AML-193 (cell line): Measurements from ENCODE around the gene COL5A2.

Source experiments
- DNase-seq, 2 experiments: peaks; one replicate each; lab custom pipeline; 2025; lab: John Stamatoyannopoulos, UW

COL5A2 gene

DNA sequence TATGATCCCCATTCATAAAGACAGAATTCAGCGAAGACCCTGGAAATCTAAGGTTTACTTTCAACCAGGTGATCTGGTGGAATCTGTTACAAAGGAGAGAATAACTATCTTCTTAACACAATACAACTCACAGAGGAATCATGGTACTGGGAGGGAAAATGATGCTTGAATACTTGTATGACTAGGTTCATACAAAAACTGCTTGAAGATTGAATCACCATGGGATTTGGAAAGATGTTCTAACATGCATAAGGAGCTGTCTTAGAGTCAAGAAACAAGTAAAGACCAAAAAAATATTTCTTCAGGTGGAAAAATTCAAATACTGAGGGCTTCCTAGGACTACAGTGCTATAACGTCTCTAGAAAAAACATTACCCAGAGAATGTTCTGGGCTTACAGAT is 32.2 kb downstream of the COL5A2 start:
- no peak for DNase-seq

- no peak for DNase-seq
Measured at GRCh38 chr2:189146553-189146952, 33.0 kb downstream of the COL5A2 start.

DNA sequence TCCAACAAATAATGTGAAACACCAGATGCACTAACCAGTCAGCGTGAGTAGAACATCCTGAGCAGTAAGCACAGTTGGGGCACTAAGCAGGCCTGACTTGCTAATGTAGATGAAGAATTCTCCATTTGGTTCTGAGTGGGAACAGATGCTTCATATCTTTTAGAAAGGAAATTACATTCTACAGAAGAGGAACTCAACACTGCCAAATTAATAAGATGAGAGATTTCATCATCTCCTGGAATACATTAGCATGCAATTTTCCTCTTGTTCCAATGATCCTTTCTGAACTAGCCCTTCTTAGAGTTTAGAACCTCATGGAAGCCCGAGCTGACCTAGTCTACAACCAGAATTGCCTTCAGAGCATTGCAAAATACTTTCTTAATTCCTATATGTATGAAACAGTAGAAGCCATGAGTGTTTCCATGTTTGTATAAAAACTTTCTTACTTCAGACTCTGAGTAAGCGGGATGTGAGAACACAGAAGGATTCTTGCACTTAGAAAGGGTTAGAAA is 34.8 kb downstream of the COL5A2 start:
- DNase-seq = no peak

DNA sequence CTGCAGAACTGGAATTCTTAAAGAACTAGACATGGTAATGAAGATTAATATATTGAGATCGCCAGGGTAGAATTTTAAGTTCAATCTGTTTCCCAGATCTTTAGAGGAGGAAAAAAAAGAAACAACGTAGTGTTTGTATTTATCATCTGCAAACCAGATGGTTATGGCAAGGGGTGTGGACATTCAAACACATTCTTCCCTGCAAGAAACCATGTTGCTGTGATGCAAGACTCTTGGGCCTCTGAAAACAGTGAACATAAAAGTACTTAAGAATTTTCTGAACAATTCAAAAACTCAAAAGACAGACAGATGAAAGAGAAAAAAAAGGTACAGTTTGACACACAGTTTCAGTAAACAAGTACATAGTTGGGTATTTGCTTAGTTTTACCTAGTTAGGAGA is 35.6 kb downstream of the COL5A2 start:
- DNase-seq = no peak

- peak; percentile 58 for DNase-seq
Measured at GRCh38 chr2:189142893-189143759, 36.4 kb downstream of the COL5A2 start.

DNA sequence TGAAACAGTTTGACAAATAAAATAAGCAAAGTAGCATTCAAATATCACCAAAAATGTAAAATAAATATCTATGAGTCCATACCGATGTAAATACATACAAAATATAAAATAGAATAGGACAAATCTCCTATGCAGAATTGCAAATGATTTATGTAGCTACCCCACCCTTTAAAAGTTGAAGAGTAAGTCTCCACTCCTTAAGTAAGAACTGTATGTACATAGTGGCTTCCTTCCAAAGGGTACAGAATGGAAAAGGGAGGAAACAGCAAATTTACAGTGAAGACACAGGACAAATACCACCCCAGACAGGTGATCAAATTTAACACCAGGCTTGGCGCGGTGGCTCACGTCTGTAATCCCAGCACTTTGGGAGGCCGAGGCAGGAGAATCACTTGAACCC is 40.8 kb downstream of the COL5A2 start:
- no peak for DNase-seq

DNA sequence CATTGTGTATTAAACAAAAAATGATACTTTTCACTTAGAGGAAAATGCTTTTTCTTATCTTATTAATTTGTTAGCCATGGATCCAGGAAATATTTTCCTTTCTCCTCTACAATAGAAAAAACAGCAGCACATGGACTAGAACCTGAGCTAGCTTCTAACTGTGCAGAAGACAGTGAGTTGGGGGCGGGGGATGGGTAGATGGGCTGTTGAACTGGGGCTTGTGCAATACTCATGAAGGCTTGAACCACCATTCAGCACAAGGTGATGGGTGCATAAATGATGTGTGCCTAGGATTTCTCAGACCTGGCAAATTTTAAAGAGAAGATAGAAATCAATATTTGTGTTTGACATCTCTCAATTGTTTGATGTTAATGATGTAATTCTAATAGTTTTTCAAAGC is 42.0 kb downstream of the COL5A2 start:
- no peak for DNase-seq

DNA sequence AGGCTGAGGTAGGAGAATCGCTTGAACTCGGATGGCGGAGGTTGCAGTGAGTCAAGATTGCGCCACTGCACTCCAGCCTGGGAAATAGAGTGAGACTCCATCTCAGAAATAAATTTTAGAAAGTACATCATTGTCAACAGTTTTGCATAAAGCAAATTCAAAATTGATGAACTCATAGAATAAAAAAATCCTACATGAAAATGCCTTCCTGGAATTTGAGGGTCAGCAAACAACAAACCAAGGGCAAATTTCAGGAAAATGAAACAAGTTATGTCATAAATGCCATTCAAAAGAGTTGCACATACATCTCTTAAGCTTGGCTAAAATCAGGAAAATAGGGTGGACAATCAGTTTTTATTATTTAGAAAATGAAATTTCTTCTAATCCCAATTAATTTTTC is 45.1 kb downstream of the COL5A2 start:
- DNase-seq = no peak

DNA sequence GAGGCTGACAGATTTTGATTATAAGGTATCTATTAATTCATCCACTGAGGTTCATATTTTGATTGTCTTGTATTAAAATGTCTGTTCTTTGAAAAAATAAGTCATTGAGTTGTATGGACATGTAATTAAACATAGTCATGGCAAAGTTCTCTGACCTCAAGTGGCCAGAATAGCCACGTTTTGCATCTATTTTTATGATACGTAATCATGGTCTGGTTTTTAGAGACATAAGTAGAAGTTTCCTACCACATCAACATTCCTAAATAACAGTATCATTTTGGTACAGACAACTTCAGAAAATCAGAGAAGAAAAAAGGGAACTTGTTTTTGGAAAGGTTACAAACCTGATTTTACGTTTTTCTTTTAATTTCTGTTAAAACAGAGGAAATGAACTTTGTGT is 47.6 kb downstream of the COL5A2 start:
- no peak for DNase-seq

- DNase-seq = no peak
Measured at GRCh38 chr2:189129971-189130370, 49.6 kb downstream of the COL5A2 start.

DNA sequence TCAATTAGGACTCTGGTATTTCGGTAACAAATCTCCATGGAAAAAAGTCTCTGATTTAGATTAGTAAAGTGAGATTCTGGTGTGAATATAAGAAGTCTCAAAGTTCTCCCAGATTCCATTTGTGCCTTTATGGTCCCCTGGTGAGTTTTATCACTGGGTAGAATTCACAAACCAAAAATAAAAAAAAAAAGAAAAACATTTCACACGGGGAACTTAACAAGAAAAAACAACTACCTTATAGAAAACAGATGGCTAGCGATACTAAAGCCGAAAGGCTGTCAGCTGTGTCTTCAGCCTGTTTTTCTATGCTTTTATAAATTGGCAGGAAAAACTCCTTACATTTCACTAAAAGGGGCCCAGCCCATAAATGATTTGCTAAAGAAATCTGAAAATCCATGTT is 50.6 kb downstream of the COL5A2 start:
- no peak for DNase-seq

- no peak for DNase-seq
Measured at GRCh38 chr2:189127756-189128155, 51.8 kb downstream of the COL5A2 start.

DNA sequence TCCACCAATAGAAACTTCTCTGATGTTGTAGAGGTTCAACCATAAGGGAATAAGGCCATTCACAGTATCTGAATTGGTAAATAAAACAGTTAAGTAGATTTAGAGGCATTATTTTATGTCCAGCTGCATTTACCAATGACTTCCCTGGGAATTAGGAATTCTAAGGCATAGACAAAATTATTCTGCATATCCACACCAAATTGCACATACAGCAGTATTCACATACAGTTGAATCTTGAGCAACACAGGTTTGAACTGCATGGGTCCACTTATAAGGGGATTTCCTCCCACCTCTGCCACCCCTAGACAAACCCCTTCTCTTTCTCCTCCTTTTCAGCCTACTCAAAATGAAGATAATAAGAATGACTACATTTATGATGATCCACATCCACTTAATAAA is 54.4 kb downstream of the COL5A2 start:
- DNase-seq = no peak

DNA sequence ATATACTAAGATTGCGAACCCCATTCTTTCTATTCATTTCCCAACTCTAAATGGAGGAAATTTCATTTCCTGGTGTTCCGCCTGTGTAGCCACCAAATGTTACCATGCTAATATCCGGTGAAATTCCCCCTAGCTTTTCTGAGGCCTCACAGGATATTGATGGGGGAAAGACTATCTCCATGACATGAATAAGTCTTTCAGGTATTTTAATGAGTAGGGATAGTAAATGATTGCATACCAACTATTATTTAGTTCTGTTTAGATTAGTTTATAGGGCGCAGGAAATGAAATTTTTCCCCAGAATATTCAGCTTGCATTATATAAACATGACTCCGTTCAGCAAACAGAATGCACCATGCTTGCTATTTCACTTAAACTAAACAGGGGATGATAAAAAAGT is 55.4 kb downstream of the COL5A2 start:
- no peak for DNase-seq

DNA sequence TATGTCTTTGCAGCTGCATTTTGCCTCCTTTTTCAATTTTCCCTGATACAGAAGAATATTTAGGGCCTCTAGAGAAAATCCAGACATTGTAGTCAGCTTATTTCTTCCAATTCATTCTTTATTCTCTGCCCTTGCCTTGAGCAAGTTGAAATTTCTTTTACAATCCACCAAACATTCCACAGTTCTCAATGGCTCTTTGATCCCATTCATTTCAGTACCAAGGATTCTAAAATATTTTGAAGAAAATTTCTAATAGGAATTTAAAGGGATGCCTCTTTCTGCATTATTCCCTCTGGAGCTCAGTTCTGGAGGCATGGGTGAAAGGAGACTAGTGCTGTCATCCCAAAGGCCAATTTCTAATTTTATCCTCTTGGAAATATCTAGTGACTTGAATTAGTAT is 61.2 kb downstream of the COL5A2 start:
- DNase-seq = no peak

GRCh38 chr2:189116979-189117378 is 62.6 kb downstream of the COL5A2 start:
- DNase-seq = no peak

GRCh38 chr2:189116087-189116486 is 63.5 kb downstream of the COL5A2 start:
- DNase-seq = no peak

DNA sequence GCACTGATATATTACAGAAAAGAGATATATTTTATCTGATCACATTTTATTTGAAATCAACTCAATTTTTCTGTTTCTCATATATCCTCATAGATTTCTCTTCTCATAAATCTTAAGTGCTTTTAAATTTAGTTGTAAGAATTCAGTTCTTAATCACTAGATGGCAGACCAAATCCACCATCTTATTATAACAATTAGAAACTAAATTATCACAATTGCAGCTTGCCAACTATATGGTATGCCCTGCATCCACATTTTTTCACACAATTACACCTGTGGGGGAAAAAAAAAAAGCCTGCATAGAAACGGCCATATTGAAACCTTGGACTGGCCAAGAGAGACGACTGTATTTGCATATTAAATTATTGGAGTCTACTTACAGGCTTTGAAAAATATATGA is 64.4 kb downstream of the COL5A2 start:
- peak in 1 of 2 experiments; percentile 17 for DNase-seq

DNA sequence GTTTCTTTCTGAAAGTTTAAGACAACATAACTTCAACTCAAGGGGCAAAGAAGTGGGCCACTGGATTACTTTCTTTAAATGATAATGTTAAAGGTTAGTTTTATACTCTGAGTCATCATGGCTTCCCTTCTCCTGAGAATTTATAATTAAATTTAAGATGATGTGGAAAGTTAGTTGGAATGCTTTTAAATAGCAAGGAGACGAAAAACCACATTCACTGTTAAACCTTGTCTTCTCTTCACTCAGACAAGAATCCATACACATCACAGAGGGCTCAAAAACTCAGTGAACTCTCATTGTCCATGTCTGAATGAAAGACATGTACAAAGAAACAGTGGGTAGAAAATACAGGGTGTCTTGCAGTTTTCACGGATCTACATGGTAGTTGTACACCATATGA is 65.6 kb downstream of the COL5A2 start:
- DNase-seq = no peak

DNA sequence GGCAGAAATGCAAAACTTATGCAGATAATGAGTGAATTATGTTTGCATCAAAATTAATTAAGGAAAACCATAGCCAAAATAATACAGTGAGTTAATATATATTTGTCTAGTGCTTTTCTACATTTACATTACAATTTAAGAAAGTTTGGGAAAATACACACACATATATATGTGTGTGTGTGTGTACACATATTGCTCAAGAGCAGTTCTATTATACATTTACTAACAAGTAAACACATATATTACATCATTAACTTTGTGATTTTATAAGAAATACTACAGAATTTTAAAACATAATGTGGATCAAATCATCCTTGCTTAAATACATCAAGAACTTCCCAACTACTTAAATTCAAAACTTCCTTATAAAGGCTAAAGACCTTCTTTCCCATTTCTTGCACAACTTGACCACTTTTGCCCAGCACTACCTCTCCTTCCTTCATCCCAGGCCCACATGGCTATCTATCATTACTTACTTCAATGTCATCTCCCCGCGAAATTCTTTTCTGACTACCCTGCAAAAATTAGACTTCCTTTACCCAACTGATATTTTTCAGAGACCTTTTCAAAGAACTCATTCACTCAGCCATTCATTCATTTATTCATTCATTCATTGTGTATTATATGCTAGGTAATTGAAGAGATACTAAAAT is 68.4 kb downstream of the COL5A2 start:
- DNase-seq = no peak

DNA sequence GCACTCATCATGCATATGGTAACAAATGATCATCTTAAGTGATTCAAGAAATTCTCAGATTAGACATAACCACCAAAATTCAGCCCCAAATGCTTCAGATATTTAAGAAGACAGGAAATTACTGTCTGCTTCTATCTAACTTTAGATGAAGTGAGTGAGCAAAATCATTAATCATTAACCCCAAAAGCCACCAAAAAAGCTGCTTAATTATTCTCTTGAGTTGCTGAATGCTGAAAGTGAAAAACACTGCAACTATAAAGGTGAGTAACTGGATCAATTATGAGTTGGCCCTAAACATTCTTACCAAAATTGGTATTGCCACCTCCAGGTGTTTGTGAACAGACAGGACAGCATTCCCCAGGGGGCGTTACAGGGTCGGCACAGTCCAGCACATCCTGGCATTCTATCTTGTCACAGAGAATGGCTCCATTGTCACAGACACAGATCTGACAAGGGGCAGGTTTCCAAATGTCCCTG is 69.6 kb downstream of the COL5A2 start:
- no peak for DNase-seq

- no peak for DNase-seq
Measured at GRCh38 chr2:189104934-189105333, 74.6 kb downstream of the COL5A2 start.

GRCh38 chr2:189102735-189103134 is 76.8 kb downstream of the COL5A2 start:
- DNase-seq = no peak
